Ishikawa (cell line): ENCODE data around the gene RUNX1.

ENCODE experiments used
- CEBPB ChIP-seq: IDR thresholded peaks from 2 replicates; pipeline ENCODE4 v1.6.1; 2012
- CREB1 ChIP-seq: IDR thresholded peaks from 2 replicates; pipeline ENCODE4 v1.6.1; 2012; ENCODE audit warnings: low read depth
- EGR1 ChIP-seq: IDR thresholded peaks from 2 replicates; pipeline ENCODE4 v1.6.1; 2012
- EP300 ChIP-seq: IDR thresholded peaks from 2 replicates; pipeline ENCODE4 v1.6.1; 2012; ENCODE audit warnings: borderline replicate concordance
- FOXM1 ChIP-seq: IDR thresholded peaks from 2 replicates; pipeline ENCODE4 v1.6.1; 2012; ENCODE audit warnings: low read depth, borderline replicate concordance
- MAX ChIP-seq: IDR thresholded peaks from 2 replicates; pipeline ENCODE4 v1.6.1; 2012
- NFIC ChIP-seq: IDR thresholded peaks from 2 replicates; pipeline ENCODE4 v1.6.1; 2012
- RAD21 ChIP-seq: IDR thresholded peaks from 2 replicates; pipeline ENCODE4 v1.6.1; 2012; ENCODE audit warnings: low read depth
- TAF1 ChIP-seq: IDR thresholded peaks from 2 replicates; pipeline ENCODE4 v1.6.1; 2012; ENCODE audit warnings: low read depth, mild to moderate bottlenecking
- TCF12 ChIP-seq: IDR thresholded peaks from 2 replicates; pipeline ENCODE4 v1.6.1; 2012; ENCODE audit warnings: low read depth
- TEAD4 ChIP-seq: IDR thresholded peaks from 2 replicates; pipeline ENCODE4 v1.6.1; 2012
- YY1 ChIP-seq: IDR thresholded peaks from 2 replicates; pipeline ENCODE4 v1.6.1; 2012; ENCODE audit warnings: low read depth
- ZBTB7A ChIP-seq: IDR thresholded peaks from 2 replicates; pipeline ENCODE4 v1.6.1; 2012; ENCODE audit warnings: low read depth
- TF ChIP-seq, protein P1 (sequence below): IDR thresholded peaks from 2 replicates; pipeline ENCODE4 v1.6.1; 2012; ENCODE audit warnings: low read depth, mild to moderate bottlenecking
- TF ChIP-seq, protein P2 (sequence below): IDR thresholded peaks from 2 replicates; pipeline ENCODE4 v1.6.1; 2012

Gene RUNX1

GRCh38 chr21:35042836-35043235 lies 6.3 kb downstream of the RUNX1 start:
- TF ChIP-seq FOXM1 (no peak), TCF12 (no peak)

GRCh38 chr21:35041881-35042280 lies 7.2 kb downstream of the RUNX1 start:
- TF ChIP-seq RAD21 = no peak
- TF ChIP-seq, protein P1, sequence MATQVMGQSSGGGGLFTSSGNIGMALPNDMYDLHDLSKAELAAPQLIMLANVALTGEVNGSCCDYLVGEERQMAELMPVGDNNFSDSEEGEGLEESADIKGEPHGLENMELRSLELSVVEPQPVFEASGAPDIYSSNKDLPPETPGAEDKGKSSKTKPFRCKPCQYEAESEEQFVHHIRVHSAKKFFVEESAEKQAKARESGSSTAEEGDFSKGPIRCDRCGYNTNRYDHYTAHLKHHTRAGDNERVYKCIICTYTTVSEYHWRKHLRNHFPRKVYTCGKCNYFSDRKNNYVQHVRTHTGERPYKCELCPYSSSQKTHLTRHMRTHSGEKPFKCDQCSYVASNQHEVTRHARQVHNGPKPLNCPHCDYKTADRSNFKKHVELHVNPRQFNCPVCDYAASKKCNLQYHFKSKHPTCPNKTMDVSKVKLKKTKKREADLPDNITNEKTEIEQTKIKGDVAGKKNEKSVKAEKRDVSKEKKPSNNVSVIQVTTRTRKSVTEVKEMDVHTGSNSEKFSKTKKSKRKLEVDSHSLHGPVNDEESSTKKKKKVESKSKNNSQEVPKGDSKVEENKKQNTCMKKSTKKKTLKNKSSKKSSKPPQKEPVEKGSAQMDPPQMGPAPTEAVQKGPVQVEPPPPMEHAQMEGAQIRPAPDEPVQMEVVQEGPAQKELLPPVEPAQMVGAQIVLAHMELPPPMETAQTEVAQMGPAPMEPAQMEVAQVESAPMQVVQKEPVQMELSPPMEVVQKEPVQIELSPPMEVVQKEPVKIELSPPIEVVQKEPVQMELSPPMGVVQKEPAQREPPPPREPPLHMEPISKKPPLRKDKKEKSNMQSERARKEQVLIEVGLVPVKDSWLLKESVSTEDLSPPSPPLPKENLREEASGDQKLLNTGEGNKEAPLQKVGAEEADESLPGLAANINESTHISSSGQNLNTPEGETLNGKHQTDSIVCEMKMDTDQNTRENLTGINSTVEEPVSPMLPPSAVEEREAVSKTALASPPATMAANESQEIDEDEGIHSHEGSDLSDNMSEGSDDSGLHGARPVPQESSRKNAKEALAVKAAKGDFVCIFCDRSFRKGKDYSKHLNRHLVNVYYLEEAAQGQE = no peak
- TF ChIP-seq CREB1 = no peak
- TF ChIP-seq FOXM1 = no peak
- no peak for TF ChIP-seq TAF1
- no peak for TF ChIP-seq TEAD4
- TF ChIP-seq TCF12 = no peak
- no peak for TF ChIP-seq ZBTB7A
- TF ChIP-seq CEBPB = no peak
- TF ChIP-seq EGR1 = no peak
- TF ChIP-seq, protein P2, sequence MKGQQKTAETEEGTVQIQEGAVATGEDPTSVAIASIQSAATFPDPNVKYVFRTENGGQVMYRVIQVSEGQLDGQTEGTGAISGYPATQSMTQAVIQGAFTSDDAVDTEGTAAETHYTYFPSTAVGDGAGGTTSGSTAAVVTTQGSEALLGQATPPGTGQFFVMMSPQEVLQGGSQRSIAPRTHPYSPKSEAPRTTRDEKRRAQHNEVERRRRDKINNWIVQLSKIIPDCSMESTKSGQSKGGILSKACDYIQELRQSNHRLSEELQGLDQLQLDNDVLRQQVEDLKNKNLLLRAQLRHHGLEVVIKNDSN = no peak
- TF ChIP-seq YY1 = no peak
- TF ChIP-seq EP300 = no peak
- no peak for TF ChIP-seq MAX

GRCh38 chr21:35041122-35041521 lies 8.0 kb downstream of the RUNX1 start:
- TF ChIP-seq CREB1 (no peak), TEAD4 (no peak), RAD21 (no peak), TCF12 (no peak), NFIC (no peak)
- TF ChIP-seq, protein P1 = no peak
- TF ChIP-seq, protein P2 = no peak

DNA sequence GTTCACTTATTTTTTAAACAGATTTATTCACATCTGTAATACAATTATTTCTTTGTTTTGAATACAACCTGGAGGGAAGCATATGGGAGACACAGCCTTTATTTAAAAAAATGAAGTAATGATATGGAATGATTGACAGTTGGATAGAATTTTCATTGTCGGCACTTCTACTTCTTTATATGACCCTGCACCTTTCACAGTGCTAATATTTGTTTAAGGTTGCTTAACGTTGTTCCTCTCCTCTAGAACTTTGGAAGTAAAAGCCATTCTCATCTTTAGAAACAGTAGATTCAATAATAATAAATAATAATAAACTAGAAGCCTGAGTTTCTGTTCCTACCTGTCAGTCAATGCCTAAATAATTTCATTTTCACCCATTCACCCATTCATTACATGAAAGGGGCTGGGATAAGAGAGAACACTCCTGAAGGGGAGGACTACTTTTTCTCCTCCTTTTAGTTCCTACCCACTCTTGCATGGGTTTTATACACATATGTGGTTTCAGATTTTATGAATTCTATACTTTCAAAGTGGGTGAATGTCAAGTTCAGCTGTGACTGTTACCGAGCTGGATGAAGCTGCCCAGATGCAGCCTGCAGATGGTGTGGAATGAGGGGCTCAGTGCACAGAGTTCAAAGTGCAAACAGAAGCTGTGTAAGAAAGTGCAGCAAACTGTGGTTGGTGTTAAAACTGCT lies 9.4 kb downstream of the RUNX1 start:
- TF ChIP-seq, protein P2 = no peak
- TF ChIP-seq RAD21 (no peak), MAX (no peak), TAF1 (no peak), EGR1 (no peak)

GRCh38 chr21:35038772-35039319 lies 10.3 kb downstream of the RUNX1 start:
- no peak for TF ChIP-seq MAX
- TF ChIP-seq EGR1 = no peak
- TF ChIP-seq EP300 = no peak
- no peak for TF ChIP-seq NFIC
- TF ChIP-seq TCF12 = no peak
- TF ChIP-seq RAD21 = no peak
- TF ChIP-seq TEAD4 = no peak
- no peak for TF ChIP-seq CEBPB
- TF ChIP-seq, protein P1 = no peak
- no peak for TF ChIP-seq ZBTB7A
- TF ChIP-seq, protein P2 = no peak
- no peak for TF ChIP-seq YY1
- TF ChIP-seq FOXM1 = no peak
- TF ChIP-seq CREB1 = no peak
- no peak for TF ChIP-seq TAF1
